ENCODE data around the gene UBE2I.
A peak's percentile ranks its signal among the peaks of the same experiment; 100 is the strongest.
"Not testable (repeated sequence)": the region's sequence is repeated elsewhere in the genome, so short reads cannot be mapped to it uniquely, and the experiment has no call there.

UBE2I gene

GRCh38 chr16:1322407-1322806 is 13.0 kb downstream of the UBE2I start:
- no peaks in the 10 kb centered on the region for H3K9me3 Mint-ChIP-seq
- H3K27ac Mint-ChIP-seq = no peak overlapping the region
- no peaks in the 10 kb centered on the region for H3K27me3 Mint-ChIP-seq
- H3K4me3 Mint-ChIP-seq = no peak overlapping the region
- peaks cover 78% of the 10 kb centered on the region for H3K36me3 Mint-ChIP-seq (ENCODE audit: low read depth)
- DNase-seq = no peak
- no peaks in the 10 kb centered on the region for H3K4me1 Mint-ChIP-seq (ENCODE audit: low read depth)

GRCh38 chr16:1323296-1324239 is 14.1 kb downstream of the UBE2I start:
- no peak for DNase-seq
- no peaks in the 10 kb centered on the region for H3K27me3 Mint-ChIP-seq
- H3K9me3 Mint-ChIP-seq = no peaks in the 10 kb centered on the region
- H3K36me3 Mint-ChIP-seq (ENCODE audit: low read depth) = peaks cover 66% of the 10 kb centered on the region
- H3K4me3 Mint-ChIP-seq = no peak overlapping the region
- no peak overlapping the region for H3K27ac Mint-ChIP-seq
- H3K4me1 Mint-ChIP-seq (ENCODE audit: low read depth) = no peaks in the 10 kb centered on the region

- Mint-ChIP-seq H3K4me3 (no peak overlapping the region), H3K27ac (no peak overlapping the region), H3K36me3 (ENCODE audit: low read depth) (peaks cover 58% of the 10 kb centered on the region), H3K4me1 (ENCODE audit: low read depth) (no peaks in the 10 kb centered on the region), H3K9me3 (no peaks in the 10 kb centered on the region), H3K27me3 (no peaks in the 10 kb centered on the region)
- DNase-seq = no peak
These were observed 14.9 kb downstream of the UBE2I start for GRCh38 chr16:1324286-1324826.

GRCh38 chr16:1325261-1325660 is 15.8 kb downstream of the UBE2I start:
- DNase-seq = no peak
- H3K4me3 Mint-ChIP-seq = no peak overlapping the region
- H3K9me3 Mint-ChIP-seq = no peaks in the 10 kb centered on the region
- H3K4me1 Mint-ChIP-seq (ENCODE audit: low read depth) = no peaks in the 10 kb centered on the region
- peaks cover 49% of the 10 kb centered on the region for H3K36me3 Mint-ChIP-seq (ENCODE audit: low read depth)
- no peak overlapping the region for H3K27ac Mint-ChIP-seq
- no peaks in the 10 kb centered on the region for H3K27me3 Mint-ChIP-seq

GRCh38 chr16:1325673-1326371 is 16.4 kb downstream of the UBE2I start:
- Mint-ChIP-seq H3K4me1 (ENCODE audit: low read depth) (no peaks in the 10 kb centered on the region), H3K36me3 (ENCODE audit: low read depth) (peaks cover 45% of the 10 kb centered on the region)

GRCh38 chr16:1326391-1326790 is 17.0 kb downstream of the UBE2I start:
- H3K4me1 Mint-ChIP-seq (ENCODE audit: low read depth) = peaks cover 3% of the 10 kb centered on the region
- H3K27me3 Mint-ChIP-seq = peaks cover 7% of the 10 kb centered on the region

More at GRCh38 chr16:1325673-1326371, 16.4 kb downstream of the UBE2I start:
- DNase-seq = no peak
- H3K4me3 Mint-ChIP-seq = no peak overlapping the region
- no peak overlapping the region for H3K27ac Mint-ChIP-seq
- H3K27me3 Mint-ChIP-seq = peaks cover 3% of the 10 kb centered on the region
- H3K9me3 Mint-ChIP-seq = no peaks in the 10 kb centered on the region

GRCh38 chr16:1326946-1327618 is 17.6 kb downstream of the UBE2I start:
- H3K27me3 Mint-ChIP-seq = peaks cover 14% of the 10 kb centered on the region
- H3K4me3 Mint-ChIP-seq = no peak overlapping the region
- DNase-seq = no peak
- H3K4me1 Mint-ChIP-seq (ENCODE audit: low read depth) = peaks cover 8% of the 10 kb centered on the region
- H3K27ac Mint-ChIP-seq = peak overlapping the region; percentile 18
- H3K9me3 Mint-ChIP-seq = no peaks in the 10 kb centered on the region
- peaks cover 32% of the 10 kb centered on the region for H3K36me3 Mint-ChIP-seq (ENCODE audit: low read depth)

More at GRCh38 chr16:1326391-1326790, 17.0 kb downstream of the UBE2I start:
- H3K36me3 Mint-ChIP-seq (ENCODE audit: low read depth) = peaks cover 39% of the 10 kb centered on the region
- H3K27ac Mint-ChIP-seq = peak overlapping the region; percentile 18
- no peaks in the 10 kb centered on the region for H3K9me3 Mint-ChIP-seq
- H3K4me3 Mint-ChIP-seq = no peak overlapping the region
- no peak for DNase-seq

- no peak overlapping the region for H3K4me3 Mint-ChIP-seq
- H3K36me3 Mint-ChIP-seq (ENCODE audit: low read depth) = peaks cover 29% of the 10 kb centered on the region
- H3K27me3 Mint-ChIP-seq = peaks cover 19% of the 10 kb centered on the region
- no peak for DNase-seq
- H3K9me3 Mint-ChIP-seq = no peaks in the 10 kb centered on the region
- H3K4me1 Mint-ChIP-seq (ENCODE audit: low read depth) = peaks cover 12% of the 10 kb centered on the region
- H3K27ac Mint-ChIP-seq = no peak overlapping the region
These were observed 18.1 kb downstream of the UBE2I start for GRCh38 chr16:1327619-1327947.

GRCh38 chr16:1328136-1328535 is 18.7 kb downstream of the UBE2I start:
- peaks cover 14% of the 10 kb centered on the region for H3K4me1 Mint-ChIP-seq (ENCODE audit: low read depth)
- H3K27me3 Mint-ChIP-seq = peaks cover 22% of the 10 kb centered on the region
- not testable (repeated sequence) for DNase-seq, H3K27ac Mint-ChIP-seq, H3K4me3 Mint-ChIP-seq, H3K9me3 Mint-ChIP-seq
- peaks cover 28% of the 10 kb centered on the region for H3K36me3 Mint-ChIP-seq (ENCODE audit: low read depth)

GRCh38 chr16:1328961-1329360 is 19.5 kb downstream of the UBE2I start:
- peaks cover 21% of the 10 kb centered on the region for H3K36me3 Mint-ChIP-seq (ENCODE audit: low read depth)
- not testable (repeated sequence) for DNase-seq, H3K4me3 Mint-ChIP-seq, H3K9me3 Mint-ChIP-seq, H3K27ac Mint-ChIP-seq
- H3K27me3 Mint-ChIP-seq = peaks cover 22% of the 10 kb centered on the region
- peaks cover 14% of the 10 kb centered on the region for H3K4me1 Mint-ChIP-seq (ENCODE audit: low read depth)

- Mint-ChIP-seq H3K36me3 (ENCODE audit: low read depth) (peaks cover 9% of the 10 kb centered on the region), H3K4me3 (no peak overlapping the region), H3K4me1 (ENCODE audit: low read depth) (peaks cover 16% of the 10 kb centered on the region), H3K27me3 (peaks cover 32% of the 10 kb centered on the region), H3K27ac (no peak overlapping the region), H3K9me3 (no peaks in the 10 kb centered on the region)
- no peak for DNase-seq
These were observed 21.0 kb downstream of the UBE2I start for GRCh38 chr16:1330260-1330914.

- H3K4me3 Mint-ChIP-seq = no peak overlapping the region
- no peak overlapping the region for H3K27ac Mint-ChIP-seq
- peaks cover 38% of the 10 kb centered on the region for H3K27me3 Mint-ChIP-seq
- no peak for DNase-seq
- H3K4me1 Mint-ChIP-seq (ENCODE audit: low read depth) = peaks cover 16% of the 10 kb centered on the region
- H3K9me3 Mint-ChIP-seq = no peaks in the 10 kb centered on the region
- H3K36me3 Mint-ChIP-seq (ENCODE audit: low read depth) = peaks cover 4% of the 10 kb centered on the region
These were observed 21.7 kb downstream of the UBE2I start for GRCh38 chr16:1330931-1331711.

GRCh38 chr16:1331712-1332617 is 22.5 kb downstream of the UBE2I start:
- no peak for DNase-seq
- Mint-ChIP-seq H3K4me1 (ENCODE audit: low read depth) (peaks cover 16% of the 10 kb centered on the region), H3K9me3 (no peaks in the 10 kb centered on the region), H3K4me3 (peak overlapping the region; percentile 45), H3K36me3 (ENCODE audit: low read depth) (no peaks in the 10 kb centered on the region), H3K27me3 (peaks cover 39% of the 10 kb centered on the region), H3K27ac (no peak overlapping the region)
